HEK293 (cell line): ENCODE data around the gene UNC5CL.

Source experiments
- CTCF ChIA-PET: fragments of 350-600 bp; formaldehyde crosslinking; extraction: SDS; loops from one replicate; lab custom pipeline; 2021; ENCODE audit warnings: antibody characterized with exemption; lab: Yijun Ruan, JAX
- POLR2A ChIA-PET: fragments of 300-600 bp; formaldehyde crosslinking; extraction: SDS; loops from one replicate; lab custom pipeline; 2020; ENCODE audit warnings: antibody characterized with exemption, inconsistent platforms; lab: Yijun Ruan, JAX
- H3K27ac ChIP-seq: fragments of 200-500 bp; sonication (Bioruptor generic); 2 replicates; pipeline ENCODE4 v1.5.1; 2014; ENCODE audit warnings: low read depth, low read length, control low read depth, inconsistent platforms; ENCODE audit errors: extremely low read depth
- H3K36me3 ChIP-seq, 2 experiments: fragments of 200-500 bp in 1 of 2; sonication (Bioruptor generic) in 1 of 2; 1 replicate in 1 of 2; 2 replicates in 1 of 2; pipeline ENCODE4 v1.5.1; 2014 to 2017; ENCODE audit warnings: inconsistent platforms in 2 of 2, low read length in 2 of 2; ENCODE audit not compliant: control insufficient read depth in 2 of 2, insufficient read depth in 1 of 2
- H3K4me1 ChIP-seq: fragments of 200-500 bp; sonication (Bioruptor generic); 2 replicates; pipeline ENCODE4 v1.5.1; 2014; ENCODE audit warnings: mild to moderate bottlenecking, low read length, inconsistent platforms; ENCODE audit not compliant: control insufficient read depth, insufficient read depth
- H3K4me3 ChIP-seq: 2 replicates; pipeline ENCODE4 v1.5.1; 2011; ENCODE audit warnings: low read depth, mild to moderate bottlenecking, control low read depth, low read length, moderate library complexity
- H3K9me3 ChIP-seq: fragments of 200-500 bp; sonication (Bioruptor generic); 2 replicates; pipeline ENCODE4 v1.5.1; 2014; ENCODE audit warnings: low read depth, low read length, inconsistent platforms; ENCODE audit not compliant: control insufficient read depth, insufficient read depth
- BCL6B ChIP-seq: fragments of 450-650 bp; formaldehyde crosslinking; IDR thresholded peaks from 2 replicates; pipeline ENCODE4 v1.5.1; 2017; ENCODE audit warnings: missing biosample characterization, missing genetic modification characterization
- GLI4 ChIP-seq: fragments of 450-650 bp; formaldehyde crosslinking; IDR thresholded peaks from 2 replicates; pipeline ENCODE4 v1.5.1; 2016; ENCODE audit warnings: missing biosample characterization, missing genetic modification characterization
- GLIS1 ChIP-seq: fragments of 450-650 bp; formaldehyde crosslinking; IDR thresholded peaks from 2 replicates; pipeline ENCODE4 v1.5.1; 2016; ENCODE audit warnings: missing biosample characterization, missing genetic modification characterization
- HOXD13 ChIP-seq: sonication (generic); formaldehyde crosslinking; IDR thresholded peaks from 2 replicates; pipeline ENCODE4 v1.8.0; 2022; ENCODE audit warnings: missing genetic modification reagents, borderline replicate concordance
- MYNN ChIP-seq: fragments of 450-650 bp; formaldehyde crosslinking; IDR thresholded peaks from 2 replicates; pipeline ENCODE4 v1.5.1; 2016; ENCODE audit warnings: missing biosample characterization, missing genetic modification characterization, borderline replicate concordance
- MZF1 ChIP-seq: fragments of 450-650 bp; formaldehyde crosslinking; IDR thresholded peaks from 2 replicates; pipeline ENCODE4 v1.5.1; 2017; ENCODE audit warnings: missing biosample characterization, missing genetic modification characterization, borderline replicate concordance
- PRDM10 ChIP-seq: fragments of 450-650 bp; formaldehyde crosslinking; IDR thresholded peaks from 2 replicates; pipeline ENCODE4 v1.5.1; 2016; ENCODE audit warnings: missing biosample characterization, missing genetic modification characterization
- RBAK ChIP-seq: fragments of 450-650 bp; formaldehyde crosslinking; IDR thresholded peaks from 2 replicates; pipeline ENCODE4 v1.5.1; 2016; ENCODE audit warnings: missing biosample characterization, missing genetic modification characterization
- SCRT1 ChIP-seq: fragments of 450-650 bp; formaldehyde crosslinking; IDR thresholded peaks from 2 replicates; pipeline ENCODE4 v1.5.1; 2016; ENCODE audit warnings: missing biosample characterization, missing genetic modification characterization, borderline replicate concordance
- ZBTB1 ChIP-seq: fragments of 450-650 bp; formaldehyde crosslinking; IDR thresholded peaks from 2 replicates; pipeline ENCODE4 v1.5.1; 2016; ENCODE audit warnings: missing biosample characterization, missing genetic modification characterization
- ZBTB17 ChIP-seq: fragments of 450-650 bp; formaldehyde crosslinking; IDR thresholded peaks from 2 replicates; pipeline ENCODE4 v1.5.1; 2016; ENCODE audit warnings: missing biosample characterization, missing genetic modification characterization
- ZFP41 ChIP-seq: fragments of 450-650 bp; formaldehyde crosslinking; IDR thresholded peaks from 2 replicates; pipeline ENCODE4 v1.5.1; 2016; ENCODE audit warnings: missing biosample characterization, missing genetic modification characterization, borderline replicate concordance
- ZNF2 ChIP-seq: fragments of 450-650 bp; formaldehyde crosslinking; IDR thresholded peaks from 2 replicates; pipeline ENCODE4 v1.5.1; 2016; ENCODE audit warnings: missing biosample characterization, missing genetic modification characterization
- ZNF202 ChIP-seq: fragments of 450-650 bp; formaldehyde crosslinking; IDR thresholded peaks from 2 replicates; pipeline ENCODE4 v1.5.1; 2016; ENCODE audit warnings: missing biosample characterization, missing genetic modification characterization, borderline replicate concordance
- ZNF24 ChIP-seq: fragments of 450-650 bp; formaldehyde crosslinking; IDR thresholded peaks from 2 replicates; pipeline ENCODE4 v1.5.1; 2016; ENCODE audit warnings: missing biosample characterization, missing genetic modification characterization
- ZNF311 ChIP-seq: fragments of 450-650 bp; formaldehyde crosslinking; IDR thresholded peaks from 2 replicates; pipeline ENCODE4 v1.5.1; 2017; ENCODE audit warnings: missing biosample characterization, missing genetic modification characterization, borderline replicate concordance
- ZNF324 ChIP-seq: fragments of 450-650 bp; formaldehyde crosslinking; IDR thresholded peaks from 2 replicates; pipeline ENCODE4 v1.5.1; 2016; ENCODE audit warnings: missing biosample characterization, missing genetic modification characterization
- ZNF391 ChIP-seq: fragments of 450-650 bp; formaldehyde crosslinking; IDR thresholded peaks from 2 replicates; pipeline ENCODE4 v1.5.1; 2016; ENCODE audit warnings: low read depth, missing biosample characterization, missing genetic modification characterization, borderline replicate concordance
- ZNF398 ChIP-seq: fragments of 450-650 bp; formaldehyde crosslinking; IDR thresholded peaks from 2 replicates; pipeline ENCODE4 v1.5.1; 2017; ENCODE audit warnings: missing biosample characterization, missing genetic modification characterization
- ZNF433 ChIP-seq: fragments of 450-650 bp; formaldehyde crosslinking; IDR thresholded peaks from 2 replicates; pipeline ENCODE4 v1.5.1; 2016; ENCODE audit warnings: missing biosample characterization, missing genetic modification characterization, low read depth
- ZNF501 ChIP-seq: fragments of 450-650 bp; formaldehyde crosslinking; IDR thresholded peaks from 2 replicates; pipeline ENCODE4 v1.5.1; 2016; ENCODE audit warnings: missing biosample characterization, missing genetic modification characterization
- ZNF510 ChIP-seq: fragments of 450-650 bp; formaldehyde crosslinking; IDR thresholded peaks from 2 replicates; pipeline ENCODE4 v1.5.1; 2018; ENCODE audit warnings: mild to moderate bottlenecking, missing genetic modification characterization, missing biosample characterization; ENCODE audit not compliant: insufficient replicate concordance
- ZNF596 ChIP-seq: fragments of 450-650 bp; IDR thresholded peaks from 2 replicates; pipeline ENCODE4 v1.5.0; 2018; ENCODE audit warnings: missing biosample characterization, mild to moderate bottlenecking, missing genetic modification characterization, moderate library complexity
- ZNF600 ChIP-seq: fragments of 450-650 bp; formaldehyde crosslinking; IDR thresholded peaks from 2 replicates; pipeline ENCODE4 v1.5.1; 2016; ENCODE audit warnings: missing biosample characterization, missing genetic modification characterization
- TF ChIP-seq, protein P1 (sequence below): fragments of 450-650 bp; formaldehyde crosslinking; IDR thresholded peaks from 2 replicates; pipeline ENCODE4 v1.5.1; 2016; ENCODE audit warnings: missing biosample characterization, missing genetic modification characterization
- TF ChIP-seq, protein P2 (sequence below): fragments of 450-650 bp; formaldehyde crosslinking; IDR thresholded peaks from 2 replicates; pipeline ENCODE4 v1.5.1; 2016; ENCODE audit warnings: missing biosample characterization, missing genetic modification characterization

UNC5CL gene

DNA sequence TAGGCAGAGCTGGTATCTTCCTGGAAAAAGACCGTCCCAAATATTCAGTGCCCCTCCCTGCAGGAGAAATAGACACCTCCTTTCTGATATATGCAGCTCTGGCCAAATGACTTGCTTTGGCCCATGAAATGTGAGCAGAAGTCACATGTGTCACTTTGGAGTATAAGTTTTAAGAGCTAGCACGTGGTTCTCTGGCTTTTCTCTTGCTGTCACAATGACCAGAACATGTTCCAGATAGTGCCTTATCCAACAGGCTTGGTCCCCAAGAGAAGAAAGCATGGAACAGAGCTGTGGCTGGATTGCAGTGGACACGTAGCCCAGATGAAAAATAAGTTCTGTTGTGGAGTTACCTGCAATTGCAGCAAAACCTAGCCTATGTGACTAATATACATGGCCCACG lies 40.4 kb downstream of the UNC5CL start (continued):
- TF ChIP-seq ZNF24 (tag by site-specific recombination): no peak
- no peak for TF ChIP-seq ZNF202
- TF ChIP-seq, protein P1, sequence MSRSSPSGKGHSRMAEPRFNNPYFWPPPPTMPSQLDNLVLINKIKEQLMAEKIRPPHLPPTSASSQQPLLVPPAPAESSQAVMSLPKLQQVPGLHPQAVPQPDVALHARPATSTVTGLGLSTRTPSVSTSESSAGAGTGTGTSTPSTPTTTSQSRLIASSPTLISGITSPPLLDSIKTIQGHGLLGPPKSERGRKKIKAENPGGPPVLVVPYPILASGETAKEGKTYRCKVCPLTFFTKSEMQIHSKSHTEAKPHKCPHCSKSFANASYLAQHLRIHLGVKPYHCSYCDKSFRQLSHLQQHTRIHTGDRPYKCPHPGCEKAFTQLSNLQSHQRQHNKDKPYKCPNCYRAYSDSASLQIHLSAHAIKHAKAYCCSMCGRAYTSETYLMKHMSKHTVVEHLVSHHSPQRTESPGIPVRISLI (tag by site-specific recombination): no peak
- TF ChIP-seq ZNF600 (tag by site-specific recombination): no peak
- no peak for TF ChIP-seq ZNF433 (tag by site-specific recombination)

DNA sequence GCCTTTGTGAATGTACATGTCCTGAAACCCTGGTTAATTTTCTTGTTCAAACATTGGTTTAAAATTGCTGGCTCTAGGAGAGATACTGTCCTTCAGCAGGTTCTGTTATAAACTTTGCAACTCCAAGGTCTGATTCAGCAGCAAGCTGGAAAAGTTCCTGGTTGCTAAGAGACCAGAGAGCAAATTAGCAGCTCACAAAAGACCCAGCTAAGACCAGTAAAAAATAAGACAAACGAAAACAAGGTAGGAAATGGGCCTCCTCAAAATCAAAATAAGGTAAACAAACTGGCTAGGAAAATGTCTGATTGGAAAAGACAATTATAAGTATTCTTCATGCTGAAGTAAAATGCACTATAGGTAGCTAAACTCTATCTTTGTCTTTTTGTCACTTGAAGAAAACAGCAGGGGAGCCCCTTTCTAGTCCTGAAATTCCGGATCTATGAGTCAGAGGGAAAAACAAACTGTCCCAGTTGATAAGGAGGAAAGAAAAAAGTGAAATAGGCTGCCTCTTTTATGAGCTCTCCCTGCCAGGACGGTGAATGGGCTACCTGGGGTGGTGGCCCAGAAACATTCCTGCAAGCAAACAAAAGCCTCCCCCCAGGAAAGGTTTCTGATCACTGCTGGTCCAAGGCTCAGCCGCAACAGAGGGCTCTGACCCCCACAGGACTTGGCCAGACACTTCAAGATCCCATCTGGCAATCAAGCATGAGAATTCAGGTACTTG lies 41.6 kb downstream of the UNC5CL start:
- H3K27ac ChIP-seq: peak overlapping the region; percentile 70
- ChIA-PET POLR2A (interaction anchor here (0.7 to 1.8 kb wide), 4 partner anchors 9 to 674 kb away, joined by 3 to 8 read pairs (median 5); partner anchors contain the start of genes NFYA and OARD1), CTCF (interaction anchor here (0.6 to 4.9 kb wide), 15 partner anchors 9 to 167 kb away, joined by 3 to 40 read pairs (median 3); no protein-coding TSS in a partner anchor)
- H3K4me3 ChIP-seq: no peak overlapping the region; the same call in 1 of the 2 replicates
- peaks cover 20% of the 10 kb centered on the region for H3K4me1 ChIP-seq
- no peaks in the 10 kb centered on the region for H3K9me3 ChIP-seq
- H3K36me3 ChIP-seq: no peaks in the 10 kb centered on the region
- TF ChIP-seq ZNF391: no peak
- TF ChIP-seq ZNF311 (tag by site-specific recombination): no peak
- no peak for TF ChIP-seq SCRT1 (tag by site-specific recombination)
- TF ChIP-seq ZNF398: peak; percentile 51
- no peak for TF ChIP-seq MZF1 (tag by site-specific recombination)
- TF ChIP-seq HOXD13 (CRISPR knock-in tag): peak; percentile 93; the same call in 1 of the 2 replicates
- peak; percentile 83 for TF ChIP-seq ZBTB17 (tag by site-specific recombination)
- no peak for TF ChIP-seq ZFP41 (tag by site-specific recombination)
- 0 out of 2 replicates have a peak, but pooled peaks have one; percentile 18 for TF ChIP-seq ZNF501 (tag by site-specific recombination)
- TF ChIP-seq PRDM10 (tag by site-specific recombination): peak; percentile 91
- TF ChIP-seq, protein P2, sequence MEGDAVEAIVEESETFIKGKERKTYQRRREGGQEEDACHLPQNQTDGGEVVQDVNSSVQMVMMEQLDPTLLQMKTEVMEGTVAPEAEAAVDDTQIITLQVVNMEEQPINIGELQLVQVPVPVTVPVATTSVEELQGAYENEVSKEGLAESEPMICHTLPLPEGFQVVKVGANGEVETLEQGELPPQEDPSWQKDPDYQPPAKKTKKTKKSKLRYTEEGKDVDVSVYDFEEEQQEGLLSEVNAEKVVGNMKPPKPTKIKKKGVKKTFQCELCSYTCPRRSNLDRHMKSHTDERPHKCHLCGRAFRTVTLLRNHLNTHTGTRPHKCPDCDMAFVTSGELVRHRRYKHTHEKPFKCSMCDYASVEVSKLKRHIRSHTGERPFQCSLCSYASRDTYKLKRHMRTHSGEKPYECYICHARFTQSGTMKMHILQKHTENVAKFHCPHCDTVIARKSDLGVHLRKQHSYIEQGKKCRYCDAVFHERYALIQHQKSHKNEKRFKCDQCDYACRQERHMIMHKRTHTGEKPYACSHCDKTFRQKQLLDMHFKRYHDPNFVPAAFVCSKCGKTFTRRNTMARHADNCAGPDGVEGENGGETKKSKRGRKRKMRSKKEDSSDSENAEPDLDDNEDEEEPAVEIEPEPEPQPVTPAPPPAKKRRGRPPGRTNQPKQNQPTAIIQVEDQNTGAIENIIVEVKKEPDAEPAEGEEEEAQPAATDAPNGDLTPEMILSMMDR (tag by site-specific recombination): no peak
- no peak for TF ChIP-seq ZBTB1 (tag by site-specific recombination)
- peak; percentile 68; the same call in 1 of the 2 replicates for TF ChIP-seq MYNN (tag by site-specific recombination)
- no peak for TF ChIP-seq ZNF510
- peak; percentile 94 for TF ChIP-seq GLIS1 (tag by site-specific recombination)
- TF ChIP-seq ZNF24 (tag by site-specific recombination): peak; percentile 68; the same call in 1 of the 2 replicates
- no peak; the same call in 1 of the 2 replicates for TF ChIP-seq ZNF2
- no peak for TF ChIP-seq GLI4
- TF ChIP-seq ZNF324 (tag by site-specific recombination): 0 out of 2 replicates have a peak, but pooled peaks have one; percentile 28
- TF ChIP-seq ZNF596: 0 out of 2 replicates have a peak, but pooled peaks have one; percentile 10
- peak; percentile 72; the same call in 1 of the 2 replicates for TF ChIP-seq BCL6B (tag by site-specific recombination)
- TF ChIP-seq RBAK (tag by site-specific recombination): no peak
